GM19467 (cell line): ENCODE results near the gene EXOC4.

Experiments
- ATAC-seq: cut with Tn5 transposase; IDR thresholded peaks from one replicate; pipeline ENCODE4 v1.9.1; 2021; ENCODE audit warnings: mild to moderate bottlenecking, moderate library complexity; ENCODE audit not compliant: unreplicated experiment

EXOC4 gene

DNA sequence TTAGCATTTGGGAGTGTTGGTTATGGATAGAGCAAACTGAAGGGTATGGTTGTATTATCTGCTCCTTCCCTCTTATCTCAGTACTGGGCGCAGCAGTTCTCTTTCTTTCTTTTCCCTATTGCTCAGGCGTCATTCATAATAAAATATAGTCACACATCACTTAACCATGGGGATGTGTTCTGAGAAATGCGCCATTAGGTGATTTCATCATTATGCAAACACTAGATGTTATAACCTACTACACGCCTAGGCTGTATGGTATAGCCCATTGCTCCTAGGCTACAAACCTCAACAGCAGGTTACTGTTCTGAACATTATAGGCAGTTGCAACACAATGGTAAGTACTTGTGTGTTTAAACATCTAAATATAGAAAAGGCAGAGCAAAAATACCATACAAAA lies 401.7 kb downstream of the EXOC4 start:
- ATAC-seq = no peak

DNA sequence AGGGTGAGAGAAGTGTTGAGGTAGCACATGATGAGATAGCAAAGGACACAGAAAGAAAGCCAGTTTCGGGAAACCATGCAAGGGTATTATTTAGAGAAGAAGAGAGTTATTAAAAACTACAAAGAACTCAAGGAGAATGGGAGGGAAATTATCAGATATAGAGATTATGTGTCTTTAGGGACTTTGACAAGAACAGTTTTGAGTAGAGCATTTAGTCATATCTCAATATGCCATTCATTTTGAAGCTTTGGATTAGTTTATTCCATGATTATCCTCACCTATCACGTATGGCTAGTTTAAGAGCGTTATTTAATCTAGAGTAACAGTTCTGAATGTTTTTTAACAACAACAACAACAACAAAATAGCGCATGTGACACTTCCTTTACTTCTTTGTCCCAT lies 409.4 kb downstream of the EXOC4 start:
- no peak for ATAC-seq

DNA sequence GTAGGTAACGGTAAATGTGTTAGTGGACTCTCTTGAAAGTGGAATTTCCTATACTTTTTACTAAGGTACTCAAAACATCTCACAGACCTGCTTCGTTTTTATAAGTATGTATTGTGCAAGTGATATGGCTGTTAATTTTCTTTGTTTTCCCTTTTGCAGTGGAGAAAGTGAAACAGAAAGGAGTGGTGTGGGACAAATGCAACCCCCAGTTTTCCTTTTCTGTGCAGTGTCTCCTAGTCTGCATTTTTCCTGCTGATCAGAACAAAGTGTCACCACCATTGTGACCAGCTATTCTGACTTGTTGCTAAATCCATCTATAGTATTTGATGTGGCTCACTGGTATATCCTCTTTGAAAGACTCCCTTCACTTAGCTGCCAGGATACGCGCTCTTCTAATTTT lies 410.0 kb downstream of the EXOC4 start:
- no peak for ATAC-seq

DNA sequence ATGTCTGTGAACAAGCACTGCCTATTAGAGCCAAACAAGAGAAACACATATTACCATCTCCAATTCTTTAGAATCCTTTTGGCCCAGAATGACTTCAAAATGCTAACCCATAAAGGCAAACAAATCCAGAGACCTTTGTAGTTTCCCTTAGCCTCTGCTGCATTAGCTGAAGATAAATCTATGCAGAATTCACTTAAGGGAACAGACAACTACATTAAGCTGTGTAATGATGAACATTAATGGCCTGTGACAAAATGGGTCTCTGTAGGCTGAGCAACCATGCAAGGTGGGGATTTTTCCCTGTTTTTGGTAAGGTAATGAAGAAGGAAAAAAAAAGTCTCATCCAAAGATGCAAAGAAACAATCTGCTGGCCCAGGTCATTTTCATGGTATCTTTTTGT lies 411.6 kb downstream of the EXOC4 start:
- no peak for ATAC-seq

DNA sequence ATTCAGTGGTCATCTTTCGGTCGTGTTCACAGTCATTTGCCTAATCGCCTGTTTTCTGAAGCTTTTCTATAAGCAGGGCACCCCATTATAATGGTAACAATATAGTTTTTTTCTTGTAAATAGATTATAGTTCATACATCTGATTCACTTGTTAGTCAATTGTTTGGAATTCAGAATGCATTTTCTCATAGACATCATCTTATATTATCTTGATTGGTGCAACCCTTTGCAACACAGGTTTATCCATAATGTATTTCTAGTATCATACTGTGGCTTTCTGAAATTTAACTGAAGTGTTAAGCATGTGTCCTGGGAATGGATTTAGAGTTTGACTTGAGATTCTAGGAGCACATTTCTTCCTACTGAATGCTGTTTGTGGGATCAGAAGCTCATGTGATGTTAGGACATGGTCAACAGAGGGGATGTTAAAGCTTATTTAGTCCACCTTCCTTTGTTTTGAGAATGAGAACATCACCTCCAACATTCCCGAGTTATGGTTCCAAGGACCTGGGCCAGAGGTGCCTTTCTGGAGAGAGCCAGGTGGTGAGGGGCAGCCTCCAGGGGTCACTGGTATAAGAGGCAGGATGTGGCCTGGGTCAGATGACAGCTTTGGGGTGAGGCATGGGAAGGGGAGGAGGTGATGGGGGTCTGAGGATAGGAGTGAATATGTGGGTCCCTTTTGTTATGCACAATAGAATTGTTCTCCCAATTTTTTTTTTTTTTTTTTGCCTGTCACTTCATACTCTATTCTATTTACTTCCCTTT lies 415.6 kb downstream of the EXOC4 start:
- ATAC-seq = no peak

DNA sequence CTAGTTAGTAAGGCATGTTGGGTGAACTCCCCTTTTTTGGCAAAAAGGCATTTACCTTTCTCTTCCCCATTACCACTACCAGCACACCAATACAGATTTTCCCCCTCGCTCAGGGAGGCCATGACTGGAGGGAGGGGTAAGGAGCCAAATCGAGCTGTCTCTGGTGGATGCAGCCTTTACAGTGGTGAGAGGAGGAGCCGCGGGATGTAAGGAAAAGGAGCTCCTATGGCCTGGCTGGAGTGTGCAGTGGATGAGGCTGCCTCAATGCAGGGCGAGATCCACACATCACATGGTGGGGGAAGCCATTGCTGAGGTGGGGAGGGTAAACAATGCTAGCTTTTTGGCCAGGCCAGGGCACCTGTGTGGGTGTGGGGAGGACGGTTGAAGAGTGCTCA lies 416.2 kb downstream of the EXOC4 start:
- ATAC-seq = no peak

DNA sequence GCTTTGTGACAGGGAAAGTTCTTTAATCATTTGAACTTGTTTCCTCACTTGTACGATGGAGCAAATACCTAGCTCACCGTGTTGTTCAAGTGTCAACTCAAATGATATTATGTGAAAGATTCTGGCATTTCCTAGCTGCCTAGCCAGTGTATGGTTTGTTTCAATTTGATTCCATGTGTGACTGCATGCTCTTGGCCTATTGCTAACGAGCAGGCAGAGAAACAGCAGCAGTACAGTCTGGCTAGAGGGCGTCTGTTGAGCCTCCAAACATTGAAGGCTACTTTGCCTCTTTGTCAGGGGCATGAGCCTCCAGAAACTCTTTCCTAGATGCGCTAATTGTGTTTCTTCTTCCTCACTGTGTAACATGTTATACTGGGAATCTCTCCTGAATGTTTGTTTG lies 417.4 kb downstream of the EXOC4 start:
- ATAC-seq = no peak

DNA sequence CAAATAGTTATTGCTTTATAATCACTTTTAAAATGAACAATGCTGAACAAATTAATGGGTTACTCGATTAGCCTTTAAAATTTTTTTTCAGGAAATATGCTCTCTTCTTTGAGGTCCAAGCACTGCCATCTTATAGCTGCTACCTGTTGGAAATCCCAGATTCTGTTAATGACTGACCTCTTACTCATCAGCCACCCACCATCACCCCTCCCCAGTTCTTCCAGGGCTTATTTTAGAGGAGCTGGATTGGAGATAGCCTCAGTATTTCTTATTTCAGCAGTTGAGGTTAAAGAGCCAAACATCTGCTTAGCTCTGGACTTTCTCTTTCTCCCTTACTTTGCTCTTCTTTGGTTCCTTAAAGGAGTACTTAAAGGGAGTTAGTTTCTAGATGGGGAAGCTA lies 420.0 kb downstream of the EXOC4 start:
- no peak for ATAC-seq

DNA sequence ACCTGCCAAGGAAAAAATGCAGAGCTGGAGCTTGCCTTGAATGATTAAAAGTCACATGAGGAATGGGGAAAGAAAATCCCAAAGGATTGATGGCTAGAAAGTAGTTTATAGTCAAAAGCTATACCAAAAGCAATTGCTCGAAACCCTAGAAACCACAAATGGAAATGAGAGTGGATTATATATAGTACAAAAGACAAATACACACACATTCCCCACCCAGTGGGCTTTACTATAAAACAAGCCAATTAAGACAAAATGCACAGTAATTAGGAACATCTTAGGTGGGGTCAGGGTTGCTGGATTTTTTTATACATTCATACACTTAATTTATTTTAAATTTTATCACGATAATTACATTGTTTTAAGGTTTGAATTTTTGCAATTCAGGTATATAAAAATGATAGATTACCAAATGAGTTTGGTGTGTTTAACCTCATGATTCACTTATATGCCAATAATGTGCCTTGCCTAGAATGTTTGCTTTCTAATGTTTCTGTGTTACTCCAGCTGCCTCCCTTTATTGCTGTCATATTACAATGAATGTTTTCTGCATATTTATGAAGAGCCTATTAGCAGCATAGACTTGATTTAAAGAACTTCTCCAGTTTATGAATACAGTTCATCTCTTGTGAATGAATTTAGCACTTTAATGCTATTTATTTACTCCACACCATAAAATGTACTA lies 421.3 kb downstream of the EXOC4 start:
- no peak for ATAC-seq

DNA sequence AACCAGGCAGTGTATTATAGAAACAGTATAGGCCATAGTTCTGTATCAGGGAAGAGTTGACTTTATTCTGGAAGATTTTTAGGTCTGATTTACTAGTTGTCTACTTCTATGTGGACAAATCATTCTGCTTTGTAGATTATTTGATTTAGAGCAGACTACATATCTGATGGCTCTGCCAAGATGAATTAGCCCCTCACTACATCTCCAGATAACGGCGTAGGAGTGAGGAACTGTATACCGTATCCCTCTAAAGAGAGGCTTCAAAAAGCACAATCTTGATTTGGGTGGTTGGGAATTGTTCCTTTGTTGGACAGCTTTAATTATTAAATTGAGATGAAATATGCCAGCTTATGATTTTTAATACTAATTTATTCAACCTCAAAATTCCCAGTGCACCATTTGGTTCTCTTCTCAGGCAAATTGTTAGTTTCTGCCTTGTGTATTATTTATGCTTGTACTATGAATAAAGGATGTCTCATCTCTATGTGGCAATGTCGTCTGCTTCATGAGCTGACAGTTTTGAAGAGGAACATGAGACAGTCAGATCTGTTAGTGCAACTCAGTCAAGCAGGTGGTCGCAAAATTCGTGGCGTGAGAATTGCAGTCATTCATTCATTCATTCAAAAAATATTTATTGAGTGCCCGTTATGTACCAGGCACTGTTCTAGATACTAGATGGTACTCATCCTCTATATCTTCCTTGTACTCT lies 422.8 kb downstream of the EXOC4 start:
- no peak for ATAC-seq

DNA sequence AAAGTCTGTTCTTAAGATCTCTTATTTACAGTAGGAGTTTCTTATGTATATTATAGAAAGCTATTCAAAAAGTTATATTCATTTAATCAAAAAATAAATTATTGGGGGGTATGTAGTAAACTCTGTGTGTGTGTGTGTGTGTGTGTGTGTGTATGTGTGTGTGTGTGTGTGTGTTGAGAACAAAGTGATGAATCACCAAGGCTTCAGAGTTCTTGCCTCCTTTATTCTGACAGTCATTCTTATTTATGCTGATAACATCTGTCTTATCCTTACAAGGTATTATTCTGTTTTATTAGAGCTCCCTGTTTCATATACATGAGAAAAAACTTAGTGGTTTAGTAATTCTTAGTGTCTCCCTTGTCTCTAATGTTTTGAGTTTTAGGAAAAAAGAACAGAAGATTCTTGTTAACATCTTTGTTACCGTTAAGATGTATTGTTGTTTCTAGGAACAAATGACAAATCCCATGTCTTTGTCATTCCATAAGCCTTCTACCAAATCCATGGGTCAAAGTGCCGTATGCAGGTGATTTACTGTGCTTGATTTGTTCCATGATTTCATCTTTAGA lies 424.0 kb downstream of the EXOC4 start:
- ATAC-seq = no peak

DNA sequence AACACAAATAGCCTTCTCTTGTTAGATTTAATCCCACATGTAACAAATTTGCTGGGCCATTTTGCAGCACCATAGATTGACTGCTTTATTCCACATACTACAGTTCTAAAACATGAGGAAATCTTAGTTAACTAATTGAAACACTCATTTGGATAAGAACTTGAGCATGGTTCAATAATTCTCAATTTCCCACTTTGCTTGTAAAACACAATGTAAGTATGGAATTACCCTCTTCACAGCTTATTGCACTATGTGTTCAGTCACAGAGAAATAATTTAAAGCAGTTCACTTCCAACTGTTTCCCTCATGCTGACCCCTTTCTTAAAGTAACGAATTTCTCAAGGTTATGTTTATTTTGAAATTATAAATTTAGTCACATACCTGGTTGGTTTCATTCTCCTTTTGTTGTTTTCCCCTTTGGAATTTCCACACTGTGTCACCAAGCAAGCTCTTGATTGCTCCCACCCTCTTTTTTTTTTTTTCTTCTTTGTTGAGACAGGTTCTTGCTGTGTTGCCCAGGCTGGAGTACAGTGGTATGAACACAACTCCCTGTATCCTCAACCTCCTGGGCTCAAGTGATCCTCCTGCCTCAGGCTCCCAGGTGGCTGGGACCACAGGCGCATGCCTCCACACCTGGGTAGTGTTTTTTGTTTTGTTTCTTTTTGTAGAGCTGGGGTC lies 425.4 kb downstream of the EXOC4 start:
- no peak for ATAC-seq

DNA sequence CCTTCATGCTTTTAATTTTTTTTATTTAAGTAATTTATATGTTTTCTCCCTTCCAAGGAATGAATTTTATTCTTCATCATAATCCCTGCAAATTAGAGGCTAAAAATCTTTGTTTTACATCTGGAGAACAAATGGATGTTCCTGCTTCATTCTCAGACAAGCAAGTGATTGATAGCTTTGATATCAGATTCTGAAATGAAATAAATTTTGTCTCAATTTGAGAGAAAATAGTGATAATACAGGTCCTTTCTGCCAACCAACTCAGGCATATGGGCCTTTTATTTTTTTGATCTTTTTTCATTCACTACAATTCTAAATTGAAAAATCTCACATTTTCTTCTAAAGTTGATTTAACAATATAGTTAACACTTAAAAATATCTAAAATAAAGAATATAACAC lies 427.1 kb downstream of the EXOC4 start:
- ATAC-seq = no peak

DNA sequence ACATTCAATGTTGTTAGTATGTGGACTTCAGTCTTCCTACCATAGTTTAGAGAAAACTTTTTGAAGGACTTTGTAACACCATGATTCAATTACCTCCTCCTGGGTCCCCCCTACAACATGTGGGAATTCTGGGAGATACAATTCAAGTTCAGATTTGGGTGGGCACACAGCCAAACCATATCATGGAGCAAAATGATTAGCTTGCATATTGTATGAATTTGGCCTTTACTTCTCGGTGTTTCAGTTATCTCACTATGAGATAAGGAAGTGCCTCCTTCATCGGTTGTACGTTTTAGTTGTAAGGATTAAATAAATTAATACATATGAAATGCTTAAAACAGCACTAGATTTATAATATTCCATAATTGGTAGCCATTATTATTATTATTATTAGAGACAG lies 428.7 kb downstream of the EXOC4 start:
- no peak for ATAC-seq

DNA sequence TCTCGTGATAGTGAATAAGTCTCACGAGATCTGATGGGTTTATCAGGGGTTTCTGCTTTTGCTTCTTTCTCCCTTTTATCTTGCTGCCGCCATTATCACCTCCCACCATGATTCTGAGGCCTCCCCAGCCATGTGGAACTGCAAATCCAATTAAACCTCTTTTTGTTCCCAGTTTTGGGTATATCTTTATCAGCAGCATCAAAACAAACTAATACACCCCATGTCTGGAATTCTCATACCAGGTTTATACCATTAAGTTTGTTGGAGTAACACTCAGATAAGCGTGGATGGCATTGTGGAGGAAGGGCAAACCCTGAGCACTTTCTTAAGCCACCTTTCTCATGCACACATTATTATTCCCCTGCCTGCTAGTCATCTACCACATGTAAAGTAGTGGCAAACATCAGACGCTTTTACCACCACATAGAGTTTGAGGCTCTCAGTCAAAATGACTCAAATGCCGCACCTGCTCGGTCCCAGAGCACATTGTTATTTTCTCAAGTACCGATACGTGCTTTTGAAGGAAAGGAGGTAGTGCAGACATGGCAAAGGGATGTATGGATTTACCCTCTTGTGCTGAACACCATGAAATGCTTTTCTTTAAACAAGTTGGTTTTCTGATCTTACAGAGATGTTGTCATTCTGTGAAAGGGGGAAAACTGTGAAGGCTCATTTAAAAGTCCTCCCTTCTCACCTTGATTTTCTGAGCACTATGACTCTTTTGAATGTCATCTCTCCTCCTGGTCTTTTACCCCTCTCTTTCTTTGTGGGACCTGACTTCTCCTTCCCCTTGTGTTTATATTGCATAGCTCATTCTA lies 429.7 kb downstream of the EXOC4 start:
- no peak for ATAC-seq

DNA sequence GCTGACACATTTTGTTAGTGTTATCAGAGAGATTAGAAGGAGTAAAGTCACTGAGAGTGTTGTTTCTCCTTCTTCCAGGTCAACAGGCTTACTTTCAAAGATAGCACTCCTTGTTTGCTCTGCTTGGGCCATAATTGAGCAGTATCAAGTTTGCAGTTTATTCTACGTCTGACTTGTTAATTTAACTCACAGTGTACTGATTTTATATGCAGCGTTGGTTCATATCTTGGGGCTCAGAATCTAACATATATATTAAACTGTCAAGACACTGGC lies 430.2 kb downstream of the EXOC4 start:
- ATAC-seq = no peak

DNA sequence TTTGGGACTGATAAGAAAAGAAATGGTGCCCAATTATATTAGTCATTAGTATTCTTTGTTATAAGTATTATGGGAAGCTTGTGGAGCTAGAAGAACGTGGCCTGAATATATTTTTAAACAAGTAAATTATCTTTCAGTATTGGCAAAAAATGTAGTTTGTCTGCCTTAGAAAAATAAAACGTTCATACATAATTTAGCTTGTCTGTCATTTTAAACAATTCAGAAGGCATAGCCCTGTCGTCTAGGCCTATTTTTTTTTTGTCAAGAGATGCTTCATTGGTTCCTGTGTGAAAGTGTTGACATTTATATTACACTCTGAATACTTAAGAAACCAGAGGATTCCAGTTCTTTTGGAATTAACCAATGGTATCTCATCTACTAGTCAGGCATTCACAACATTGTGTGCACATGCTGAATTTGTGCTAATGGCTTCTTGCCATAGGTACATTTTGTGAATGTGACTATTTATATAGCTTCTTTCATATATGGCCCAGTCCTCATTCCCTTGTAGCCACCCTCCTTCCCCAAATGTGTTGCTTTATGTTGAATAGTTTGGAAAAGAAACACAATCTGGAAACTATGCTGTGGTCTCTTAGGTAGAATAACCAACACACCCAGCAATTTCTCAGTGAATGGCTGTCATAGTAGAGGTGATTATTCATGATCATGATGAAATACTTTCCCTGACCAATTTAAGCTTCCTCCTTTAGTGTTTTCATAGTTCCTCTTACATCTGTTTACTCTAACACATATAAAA lies 435.8 kb downstream of the EXOC4 start:
- ATAC-seq = no peak

DNA sequence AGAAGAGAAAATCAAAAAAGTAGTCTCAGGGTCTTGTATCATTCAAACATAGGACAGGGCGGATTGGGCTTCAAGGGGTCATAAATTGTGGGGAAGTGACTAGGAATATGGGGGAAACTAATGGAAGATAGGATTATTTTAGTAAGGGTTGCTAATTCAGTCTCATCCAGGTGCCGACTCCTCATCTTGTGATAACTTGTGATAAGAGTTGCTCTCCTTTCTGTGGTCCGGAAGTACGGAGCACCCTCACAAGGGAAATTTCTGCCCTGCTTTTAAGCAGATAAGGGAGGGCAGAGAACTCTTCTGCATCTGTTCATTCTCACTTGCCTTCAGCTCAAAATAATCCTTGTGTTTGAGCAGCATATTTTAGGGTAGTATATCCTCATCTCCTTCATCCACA lies 437.9 kb downstream of the EXOC4 start:
- ATAC-seq = no peak

DNA sequence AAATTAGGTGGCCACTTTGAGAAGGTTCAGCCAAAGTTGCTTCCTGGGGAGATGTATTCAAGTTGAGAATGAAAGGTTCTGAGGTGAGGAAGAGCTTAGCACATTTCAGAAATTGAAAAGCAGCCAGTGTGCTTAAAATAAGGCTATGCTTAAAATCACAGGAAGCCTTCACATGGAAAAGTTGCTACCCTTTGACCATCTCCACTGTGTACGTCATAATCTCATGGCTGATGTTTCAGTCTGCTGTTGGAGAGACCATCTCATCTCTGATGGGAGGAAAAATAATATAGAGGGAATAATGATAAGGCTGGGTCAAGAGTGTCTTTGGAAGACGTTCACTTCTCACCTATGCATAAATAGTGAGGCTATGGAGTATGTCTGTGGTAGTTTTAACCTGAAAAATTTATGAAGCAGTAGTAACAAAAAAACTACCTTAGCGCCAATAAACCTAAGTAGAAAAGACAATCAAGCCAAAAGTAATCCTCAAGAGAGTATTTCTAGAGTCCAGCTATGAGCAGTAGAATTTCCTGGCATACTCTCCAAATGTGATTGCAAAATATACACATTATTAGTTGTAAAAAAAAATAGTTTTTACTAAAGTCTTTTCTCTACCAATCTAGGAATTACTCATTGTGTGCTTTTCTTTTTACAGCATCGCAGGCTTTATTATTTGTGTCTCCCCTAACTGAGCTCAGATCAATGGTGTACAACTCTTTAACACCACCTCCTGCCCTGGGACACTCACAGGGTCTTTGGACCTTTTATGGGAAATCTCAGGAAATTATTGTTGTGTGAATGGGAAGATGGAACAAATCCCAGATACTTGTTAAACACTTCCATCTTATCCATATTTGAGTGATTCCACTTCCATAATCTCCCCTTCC lies 439.1 kb downstream of the EXOC4 start:
- no peak for ATAC-seq
